ENCODE results near the gene DMPK. TPM values are rescaled to one million over a fixed set of nuclear protein-coding genes. Genes with fewer than 3 reads are reported as not detected.

Gene DMPK
- total RNA-seq, 2 donors from 2014 or later: 57.9 to 81.4 TPM

GRCh38 chr19:45772130-45772840, 10.0 kb downstream of the DMPK start:
- H3K36me3 ChIP-seq (replicated peaks in 1 of 2; ENCODE audit: insufficient read depth in 1 of 2, low read depth in 2 of 2): peaks cover 0 to 1% of the 10 kb centered on the region in 2 donors
- no peaks in the 10 kb centered on the region for H3K9me3 ChIP-seq
- TF ChIP-seq POLR2A (IDR thresholded peaks at IDR 0.05): peak; percentile 28 to 51 (median 40)
- TF ChIP-seq CTCF (IDR thresholded peaks at IDR 0.05): peak in 1 of 7 experiments; percentile 3
- whole genome bisulfite sequencing, 2 donors: 22 to 48% methylated on average over 12 to 14 of the region's 14 CpGs
- H3K27ac ChIP-seq: peak overlapping the region; percentile 93 to 98 (median 96)
- no peaks in the 10 kb centered on the region for H3K27me3 ChIP-seq
- intact Hi-C loops (cut with DNase I): no loop called here
- DNase-seq (peak in 3 of 4 donors; percentile 62 to 71 (median 66)), ATAC-seq (no peak)
- no peak overlapping the region for H3K4me3 ChIP-seq
- H3K4me1 ChIP-seq: peaks cover 47% of the 10 kb centered on the region

- intact Hi-C loops (cut with DNase I): no loop called here
- Histone ChIP-seq H3K4me3 (peak overlapping the region in 1 of 2 donors; percentile 4), H3K27me3 (no peaks in the 10 kb centered on the region), H3K4me1 (peaks cover 55% of the 10 kb centered on the region), H3K9me3 (no peaks in the 10 kb centered on the region), H3K36me3 (replicated peaks in 1 of 2; ENCODE audit: insufficient read depth in 1 of 2, low read depth in 2 of 2) (no peaks in the 10 kb centered on the region), H3K27ac (peak overlapping the region; percentile 93 to 98 (median 96))
- DNase-seq: peak; percentile 44 to 59 (median 46)
- TF ChIP-seq POLR2A (IDR thresholded peaks at IDR 0.05) (no peak), CTCF (IDR thresholded peaks at IDR 0.05) (no peak)
- 57 to 65% methylated on average over 18 to 41 of the region's 46 CpGs for WGBS, 2 donors
- ATAC-seq: no peak
These were observed 10.9 kb downstream of the DMPK start for GRCh38 chr19:45771311-45771933.

GRCh38 chr19:45770192-45771101, 11.8 kb downstream of the DMPK start:
- whole genome bisulfite sequencing, 2 donors: 1 to 2% methylated on average over 17 to 61 of the region's 79 CpGs
- Histone ChIP-seq H3K4me1 (peaks cover 64% of the 10 kb centered on the region), H3K4me3 (no peak overlapping the region), H3K27ac (peak overlapping the region; percentile 93 to 98 (median 96)), H3K36me3 (replicated peaks in 1 of 2; ENCODE audit: insufficient read depth in 1 of 2, low read depth in 2 of 2) (no peaks in the 10 kb centered on the region), H3K27me3 (no peaks in the 10 kb centered on the region), H3K9me3 (no peaks in the 10 kb centered on the region)
- intact Hi-C loops (cut with DNase I): no loop called here
- ATAC-seq (peak; percentile 71), DNase-seq (peak; percentile 97 to 99 (median 99))
- TF ChIP-seq POLR2A (IDR thresholded peaks at IDR 0.05) (peak; percentile 65 to 74 (median 71)), CTCF (IDR thresholded peaks at IDR 0.05) (peak; percentile 83 to 97 (median 93))

GRCh38 chr19:45769821-45770191, 12.5 kb downstream of the DMPK start:
- WGBS, 2 donors: 0 to 1% methylated on average over 21 to 22 of the region's 28 CpGs
- TF ChIP-seq POLR2A (IDR thresholded peaks at IDR 0.05): no peak
- TF ChIP-seq CTCF (IDR thresholded peaks at IDR 0.05): no peak
- no peak overlapping the region for H3K4me3 ChIP-seq
- H3K27ac ChIP-seq: peak overlapping the region; percentile 93 to 98 (median 96)
- intact Hi-C loops (cut with DNase I): no loop called here
- ATAC-seq (no peak), DNase-seq (peak in 3 of 4 donors; percentile 60 to 62 (median 62))
- H3K4me1 ChIP-seq: peaks cover 71% of the 10 kb centered on the region
- no peaks in the 10 kb centered on the region for H3K27me3 ChIP-seq
- no peaks in the 10 kb centered on the region for H3K36me3 ChIP-seq (replicated peaks in 1 of 2; ENCODE audit: insufficient read depth in 1 of 2, low read depth in 2 of 2)
- no peaks in the 10 kb centered on the region for H3K9me3 ChIP-seq

Data from body of pancreas (tissue), 4 donors.